Measurements from ENCODE around the gene SOX3. TPM values are rescaled to one million over a fixed set of nuclear protein-coding genes. Genes with fewer than 3 reads are reported as not detected.

SOX3 gene
- total RNA-seq, 1 experiment from 2014 or later, result not detected

GRCh38 chrX:140504371-140505324, at the start of gene SOX3 (continued):
- TF ChIP-seq, protein P1, sequence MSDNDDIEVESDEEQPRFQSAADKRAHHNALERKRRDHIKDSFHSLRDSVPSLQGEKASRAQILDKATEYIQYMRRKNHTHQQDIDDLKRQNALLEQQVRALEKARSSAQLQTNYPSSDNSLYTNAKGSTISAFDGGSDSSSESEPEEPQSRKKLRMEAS (IDR thresholded peaks at IDR 0.05), result no peak

DNA sequence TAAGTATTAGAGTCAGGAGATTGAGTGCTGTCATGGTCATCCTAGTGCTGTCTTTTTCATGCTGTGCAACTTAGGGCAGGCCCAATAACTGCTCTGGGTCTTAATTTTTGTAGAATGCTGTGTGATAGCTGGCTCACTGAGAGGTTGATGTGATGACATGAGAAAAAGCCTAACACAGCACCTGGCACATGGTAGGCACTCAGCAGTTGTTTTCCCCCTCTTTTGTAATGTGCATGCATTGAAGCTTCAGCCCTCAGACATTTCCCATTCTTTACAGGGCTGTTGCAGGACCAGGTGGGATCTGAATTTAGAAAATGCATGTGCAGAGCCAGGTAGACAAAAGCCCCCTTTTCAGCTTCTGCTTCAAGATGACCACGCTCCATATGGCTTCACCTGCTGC, 44.1 kb upstream of the SOX3 start:
- ATAC-seq (no peak), DNase-seq (ENCODE audit: low read depth, low spot score) (no peak)
- POLR2A ChIA-PET, result no interaction called here
- CTCF ChIA-PET, result no interaction called here
- H3K27me3 ChIP-seq (ENCODE audit: insufficient read depth, low read length), result no peaks in the 10 kb centered on the region
- no peak overlapping the region for H3K27ac ChIP-seq (ENCODE audit: low read depth, low read length)
- no peak overlapping the region for H3K9ac ChIP-seq (ENCODE audit: low read length)
- H3K36me3 ChIP-seq (ENCODE audit: control insufficient read depth in 1 of 2, insufficient read depth in 2 of 2, low read length in 2 of 2), result no peaks in the 10 kb centered on the region
- no peaks in the 10 kb centered on the region for H3K9me3 ChIP-seq (ENCODE audit: control insufficient read depth in 1 of 2, insufficient read depth in 1 of 2, low read depth in 1 of 2, low read length in 2 of 2)
- no peaks in the 10 kb centered on the region for H3K4me1 ChIP-seq (ENCODE audit: control insufficient read depth in 1 of 2, insufficient read depth in 2 of 2, low read length in 2 of 2)
- H3K4me3 ChIP-seq (replicated peaks in 1 of 2; ENCODE audit: low read depth in 1 of 2, low read length in 2 of 2), result no peak overlapping the region
- no peaks in the 10 kb centered on the region for H4K20me1 ChIP-seq (ENCODE audit: insufficient read depth)
- no peak overlapping the region for H3K4me2 ChIP-seq (ENCODE audit: low read length)
- intact Hi-C loops (cut with micrococcal nuclease), result no loop called here
- H3K9me2 ChIP-seq (ENCODE audit: insufficient read depth), result no peaks in the 10 kb centered on the region
- RAD21 ChIA-PET (ENCODE audit: low non-redundant PET in 1 of 2, low total read pairs in 2 of 2, uncharacterized antibody in 2 of 2, unreplicated experiment in 2 of 2), result no interaction called here
- H2AFZ ChIP-seq (ENCODE audit: low read depth, low read length, poor library complexity, severe bottlenecking), result no peak overlapping the region
- H3K79me2 ChIP-seq (ENCODE audit: insufficient read depth, low read length), result no peaks in the 10 kb centered on the region
- BruUV-seq (replicated peaks), result no TSS peak
- TF ChIP-seq ELF1 (IDR thresholded peaks at IDR 0.05; ENCODE audit: borderline replicate concordance, low read depth) (no peak), EGR1 (IDR thresholded peaks at IDR 0.05; ENCODE audit: low read depth) (no peak), ATF3 (IDR thresholded peaks at IDR 0.05) (no peak), POLR2A (IDR thresholded peaks at IDR 0.05; ENCODE audit: borderline replicate concordance, extremely low read depth, insufficient read depth, insufficient read length) (no peak), CEBPB (IDR thresholded peaks at IDR 0.05; ENCODE audit: low read depth) (no peak), FOSL1 (IDR thresholded peaks at IDR 0.05; ENCODE audit: low read depth) (no peak), ZFX (IDR thresholded peaks at IDR 0.05) (no peak), RAD21 (IDR thresholded peaks at IDR 0.05; ENCODE audit: low read depth) (no peak), CBX3 (IDR thresholded peaks at IDR 0.05; ENCODE audit: low read depth) (no peak), ZNF274 (IDR thresholded peaks at IDR 0.05; ENCODE audit: low read depth, low read length) (no peak)
- TF ChIP-seq, protein P2, sequence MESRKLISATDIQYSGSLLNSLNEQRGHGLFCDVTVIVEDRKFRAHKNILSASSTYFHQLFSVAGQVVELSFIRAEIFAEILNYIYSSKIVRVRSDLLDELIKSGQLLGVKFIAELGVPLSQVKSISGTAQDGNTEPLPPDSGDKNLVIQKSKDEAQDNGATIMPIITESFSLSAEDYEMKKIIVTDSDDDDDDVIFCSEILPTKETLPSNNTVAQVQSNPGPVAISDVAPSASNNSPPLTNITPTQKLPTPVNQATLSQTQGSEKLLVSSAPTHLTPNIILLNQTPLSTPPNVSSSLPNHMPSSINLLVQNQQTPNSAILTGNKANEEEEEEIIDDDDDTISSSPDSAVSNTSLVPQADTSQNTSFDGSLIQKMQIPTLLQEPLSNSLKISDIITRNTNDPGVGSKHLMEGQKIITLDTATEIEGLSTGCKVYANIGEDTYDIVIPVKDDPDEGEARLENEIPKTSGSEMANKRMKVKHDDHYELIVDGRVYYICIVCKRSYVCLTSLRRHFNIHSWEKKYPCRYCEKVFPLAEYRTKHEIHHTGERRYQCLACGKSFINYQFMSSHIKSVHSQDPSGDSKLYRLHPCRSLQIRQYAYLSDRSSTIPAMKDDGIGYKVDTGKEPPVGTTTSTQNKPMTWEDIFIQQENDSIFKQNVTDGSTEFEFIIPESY (IDR thresholded peaks at IDR 0.05; ENCODE audit: extremely low read depth, insufficient replicate concordance, low read length), result no peak
- TF ChIP-seq, protein P1 (IDR thresholded peaks at IDR 0.05), result no peak
